GM12878 (cell line): ENCODE measurements around the gene HOXA1. TPM values are rescaled to one million over a fixed set of nuclear protein-coding genes. Genes with fewer than 3 reads are reported as not detected.

Experiments
- ATAC-seq: fragments of 200-7000 bp; cut with Tn5 transposase; 3 replicates; pipeline ENCODE4 v1.9.1; 2020; ENCODE audit warnings: mild to moderate bottlenecking, moderate library complexity
- BruUV-seq: library from RNA; stranded (reverse); fragments of 400-500 nt; replicated peaks from 2 replicates; lab custom pipeline; 2021; lab: Mats Ljungman, UMichigan
- CTCF ChIA-PET: fragments of 300-600 bp; sonication (Branson Sonifier 250); formaldehyde crosslinking; extraction: SDS; loops from one replicate; lab custom pipeline; 2021; ENCODE audit warnings: inconsistent platforms; lab: Yijun Ruan, JAX
- POLR2A ChIA-PET: fragments of 350-600 bp; formaldehyde crosslinking; extraction: SDS; loops from one replicate; lab custom pipeline; 2021; ENCODE audit warnings: inconsistent platforms; lab: Charles Lee
- RAD21 ChIA-PET: fragments of 300-600 bp; sonication (Branson Sonifier 250); formaldehyde crosslinking; loops from one replicate; lab custom pipeline; 2023; ENCODE audit warnings: antibody characterized with exemption; ENCODE audit not compliant: unreplicated experiment; lab: Charles Lee
- SMC1A ChIA-PET: fragments of 300-600 bp; sonication (Branson Sonifier 250); formaldehyde crosslinking; loops from one replicate; lab custom pipeline; 2023; ENCODE audit not compliant: unreplicated experiment, uncharacterized antibody; lab: Charles Lee
- DNase-seq: peaks from one replicate; pipeline ENCODE4 v3.0.0-alpha.2; 2011; ENCODE audit warnings: low read depth, low spot score
- FAIRE-seq: peaks from 3 replicates; lab custom pipeline; 2011; peaks lifted over from hg19 to GRCh38; lab: Jason Lieb, UNC
- H2AFZ ChIP-seq: 2 replicates; pipeline ENCODE4 v1.6.0; 2011; ENCODE audit warnings: low read depth, low read length, control low read depth; ENCODE audit not compliant: control insufficient read depth
- H3K27ac ChIP-seq: 2 replicates; pipeline ENCODE4 v1.5.1; 2011; ENCODE audit warnings: control low read depth; ENCODE audit not compliant: control insufficient read depth, insufficient read depth
- H3K27me3 ChIP-seq, 2 experiments: replicated peaks in 1 of 2; 2 replicates each; pipeline versions ENCODE4 v1.6.0 to v1.6.1; 2011; ENCODE audit warnings: low read length in 1 of 2; ENCODE audit not compliant: control insufficient read depth in 2 of 2, insufficient read depth in 2 of 2
- H3K36me3 ChIP-seq, 2 experiments: 2 replicates each; pipeline ENCODE4 v1.5.1; 2011; ENCODE audit warnings: low read length in 1 of 2; ENCODE audit not compliant: control insufficient read depth in 2 of 2, insufficient read depth in 2 of 2
- H3K4me1 ChIP-seq: 2 replicates; pipeline ENCODE4 v1.6.1; 2011; ENCODE audit warnings: mild to moderate bottlenecking, low read length, moderate library complexity, mixed read lengths; ENCODE audit not compliant: control insufficient read depth, insufficient read depth
- H3K4me2 ChIP-seq: 2 replicates; pipeline ENCODE4 v1.6.0; 2011; ENCODE audit warnings: control low read depth; ENCODE audit not compliant: control insufficient read depth, insufficient read depth
- H3K4me3 ChIP-seq: fragments of 200-600 bp; sonication (generic); 2 replicates; pipeline ENCODE4 v1.5.1; 2016
- H3K79me2 ChIP-seq: 2 replicates; pipeline ENCODE4 v1.6.0; 2011; ENCODE audit warnings: low read length; ENCODE audit not compliant: control insufficient read depth, insufficient read depth
- H3K9ac ChIP-seq: 2 replicates; pipeline ENCODE4 v1.8.0; 2011; ENCODE audit warnings: low read length, control low read depth, mixed read lengths; ENCODE audit not compliant: control insufficient read depth, insufficient read depth
- H3K9me3 ChIP-seq: replicated peaks from 3 replicates; pipeline ENCODE4 v1.5.1; 2011; ENCODE audit warnings: mild to moderate bottlenecking, low read length; ENCODE audit not compliant: control insufficient read depth, insufficient read depth
- H4K20me1 ChIP-seq: 2 replicates; pipeline ENCODE4 v1.6.0; 2011; ENCODE audit not compliant: control insufficient read depth, insufficient read depth
- BRCA1 ChIP-seq: IDR thresholded peaks from 2 replicates; pipeline ENCODE4 v1.6.1; 2011; ENCODE audit warnings: low read depth, low read length, improper control_type of control experiment
- CBX5 ChIP-seq: sonication (generic); IDR thresholded peaks from 2 replicates; pipeline ENCODE4 v1.6.1; 2016; ENCODE audit warnings: low read depth, moderate library complexity, mild to moderate bottlenecking, inconsistent platforms
- CHD4 ChIP-seq: fragments of 200-600 bp; sonication (generic); IDR thresholded peaks from 2 replicates; pipeline ENCODE4 v1.6.1; 2016; ENCODE audit warnings: mild to moderate bottlenecking
- E4F1 ChIP-seq: fragments of 450-650 bp; IDR thresholded peaks from 2 replicates; pipeline ENCODE4 v1.6.1; 2018; ENCODE audit warnings: borderline replicate concordance, mild to moderate bottlenecking; ENCODE audit not compliant: partially characterized antibody
- EGR1 ChIP-seq, 2 experiments: IDR thresholded peaks; 1 replicate in 1 of 2; 2 replicates in 1 of 2; pipeline ENCODE4 v1.6.1; 2011 to 2012; ENCODE audit warnings: low read depth in 2 of 2, low read length in 2 of 2, borderline replicate concordance in 1 of 2, mild to moderate bottlenecking in 1 of 2, moderate library complexity in 1 of 2
- GABPA ChIP-seq: IDR thresholded peaks from 2 replicates; pipeline ENCODE4 v1.6.1; 2014; ENCODE audit warnings: antibody characterized with exemption, low read depth, mild to moderate bottlenecking, inconsistent platforms
- HCFC1 ChIP-seq: fragments of 150-350 bp; IDR thresholded peaks from 2 replicates; pipeline ENCODE4 v1.6.1; 2014; ENCODE audit warnings: low read length
- IKZF1 ChIP-seq: fragments of 450-650 bp; conservative IDR thresholded peaks from 2 replicates; pipeline ENCODE4 v1.6.1; 2017; ENCODE audit warnings: antibody characterized with exemption, mild to moderate bottlenecking
- POLR2A ChIP-seq: IDR thresholded peaks from 2 replicates; pipeline ENCODE4 v1.6.1; 2011; ENCODE audit warnings: low read depth, mild to moderate bottlenecking, low read length
- STAT3 ChIP-seq: IDR thresholded peaks from 2 replicates; pipeline ENCODE4 v1.6.1; 2011; ENCODE audit warnings: low read depth, low read length, improper control_type of control experiment
- SUPT20H ChIP-seq: IDR thresholded peaks from 2 replicates; pipeline ENCODE4 v1.6.1; 2011; ENCODE audit warnings: low read depth, mild to moderate bottlenecking, low read length, moderate library complexity, borderline replicate concordance; ENCODE audit not compliant: control insufficient read depth
- TARDBP ChIP-seq: IDR thresholded peaks from 2 replicates; pipeline ENCODE4 v1.6.1; 2016; ENCODE audit warnings: borderline replicate concordance
- TCF3 ChIP-seq: IDR thresholded peaks from 2 replicates; pipeline ENCODE4 v1.6.1; 2012; ENCODE audit warnings: low read depth, mild to moderate bottlenecking, low read length, borderline replicate concordance; ENCODE audit not compliant: insufficient read depth
- ZBED1 ChIP-seq: IDR thresholded peaks from 2 replicates; pipeline ENCODE4 v1.6.1; 2016; ENCODE audit warnings: borderline replicate concordance
- ZBTB11 ChIP-seq: fragments of 450-650 bp; formaldehyde crosslinking; IDR thresholded peaks from 2 replicates; pipeline ENCODE4 v1.5.0; 2022; ENCODE audit warnings: mild to moderate bottlenecking, missing genetic modification characterization
- ZNF217 ChIP-seq: fragments of 450-650 bp; IDR thresholded peaks from 2 replicates; pipeline ENCODE4 v1.6.1; 2017; ENCODE audit warnings: antibody characterized with exemption, mild to moderate bottlenecking
- ZNF384 ChIP-seq: IDR thresholded peaks from 2 replicates; pipeline ENCODE4 v1.6.1; 2012; ENCODE audit warnings: low read depth, mild to moderate bottlenecking, low read length, improper control_type of control experiment, borderline replicate concordance
- WGBS: methylation state at CpG from one replicate; pipeline ENCODE4 v1.1.6; 2016; ENCODE audit warnings: low lambda C conversion rate; ENCODE audit not compliant: insufficient replicate concordance, insufficient coverage; ENCODE audit errors: missing lambda C conversion rate; 5-methylcytosine and 5-hydroxymethylcytosine counted together
- in situ Hi-C: fragments of 300-500 bp; cut with MboI; formaldehyde crosslinking; loops from 9 replicates; pipeline ENCODE4 v1.14.3; 2018; ENCODE audit warnings: mixed read lengths
- intact Hi-C: fragments of 100-400 bp; cut with micrococcal nuclease; formaldehyde crosslinking; loops from one replicate; pipeline ENCODE4 v1.14.2; 2022; ENCODE audit not compliant: unreplicated experiment
- polyA plus RNA-seq, 11 experiments: library from polyadenylated mRNA; depleted of rRNA in 4 of 11; unstranded in 6 of 11; stranded (reverse) in 5 of 11; fragments of >200 nt; fragmentation: Nextera tagmentation in 4 of 11; fragmentation: Illumina TruSeq in 1 of 11; extraction: Ambion mirVana in 4 of 11; extraction: Trizol in 1 of 11; gene quantifications; 1 replicate in 1 of 11; 2 replicates in 10 of 11; pipeline versions ENCODE4 v1.2.1 to v1.2.3, GENCODE V29; 2011 to 2016; ENCODE audit warnings: inconsistent platforms in 2 of 11, missing spikeins in 2 of 11, low read depth in 1 of 11
- total RNA-seq, 4 experiments: library from RNA; depleted of rRNA in 3 of 4; stranded (reverse); fragments of >200 nt in 3 of 4; fragmentation: Illumina TruSeq in 1 of 4; extraction: Trizol in 1 of 4; gene quantifications; 2 replicates each; pipeline versions ENCODE4 v1.2.1 to v1.2.3, GENCODE V29; 2013 to 2021

Gene HOXA1
- total and polyA plus RNA-seq, 10 of the 15 experiments (the other 5 are each of a cell fraction or from before 2014, with no cell fraction given): 0.06 to 1.7 (median 0.18) TPM; not detected in 3

GRCh38 chr7:27053153-27053552 is 42.6 kb downstream of the HOXA1 start:
- ChIA-PET CTCF (interaction anchor here (1.5 to 1.7 kb wide), 2 partner anchors 19 to 21 kb away, joined by 3 to 4 read pairs; no protein-coding TSS in a partner anchor), POLR2A (no interaction called here), SMC1A (interaction anchor here (1.0 to 2.2 kb wide), 2 partner anchors 15 to 47 kb away, joined by 3 to 7 read pairs; no protein-coding TSS in a partner anchor), RAD21 (no interaction called here)
- Histone ChIP-seq H3K27me3 (no peaks in the 10 kb centered on the region), H3K9ac (no peak overlapping the region), H3K36me3 (no peaks in the 10 kb centered on the region), H3K4me2 (no peak overlapping the region), H3K4me3 (no peak overlapping the region), H3K4me1 (no peaks in the 10 kb centered on the region), H3K79me2 (no peaks in the 10 kb centered on the region), H3K27ac (no peak overlapping the region), H4K20me1 (no peaks in the 10 kb centered on the region), H2AFZ (no peak overlapping the region), H3K9me3 (no peaks in the 10 kb centered on the region)
- ATAC-seq (no peak), FAIRE-seq (no peak), DNase-seq (no peak)
- intact Hi-C loops: no loop called here
- no TSS peak for BruUV-seq
- in situ Hi-C loops: no loop called here
- 33% methylated on average over 3 of the region's 3 CpGs for WGBS
- TF ChIP-seq EGR1 (IDR thresholded peaks at IDR 0.05; ENCODE audit: borderline replicate concordance in 1 of 2, low read depth in 2 of 2, low read length in 2 of 2) (no peak), POLR2A (no peak), HCFC1 (no peak), ZBED1 (no peak), TARDBP (no peak), ZBTB11 (CRISPR knock-in tag) (no peak), IKZF1 (no peak), ZNF384 (no peak), CBX5 (no peak), GABPA (no peak), CHD4 (no peak), BRCA1 (no peak), E4F1 (no peak), STAT3 (no peak), ZNF217 (no peak), TCF3 (no peak), SUPT20H (no peak)
